Keratinocyte (primary cell): ENCODE results near the gene FAM241A. TPM values are rescaled to one million over a fixed set of nuclear protein-coding genes. Genes with fewer than 3 reads are reported as not detected.

Experiments
- DNase-seq: peaks from one replicate; pipeline ENCODE4 v3.0.0-alpha.2; 2011; ENCODE audit warnings: low read depth, missing footprints, low spot score
- FAIRE-seq: peaks from 2 replicates; lab custom pipeline; 2011; peaks lifted over from hg19 to GRCh38; lab: Jason Lieb, UNC
- H2AFZ ChIP-seq: 2 replicates; pipeline ENCODE4 v1.6.0; 2012; ENCODE audit warnings: low read length, control low read depth, inconsistent platforms; ENCODE audit not compliant: control insufficient read depth
- H3K27ac ChIP-seq: 2 replicates; pipeline ENCODE4 v1.5.1; 2011; ENCODE audit warnings: low read length; ENCODE audit not compliant: control insufficient read depth, insufficient read depth
- H3K27me3 ChIP-seq: 3 replicates; pipeline ENCODE4 v1.6.0; 2011; ENCODE audit warnings: low read length; ENCODE audit not compliant: control insufficient read depth, insufficient read depth; ENCODE audit errors: extremely low read depth
- H3K36me3 ChIP-seq, 2 experiments: 2 replicates in 1 of 2; 3 replicates in 1 of 2; pipeline ENCODE4 v1.5.1; 2011; ENCODE audit warnings: low read length in 2 of 2, mild to moderate bottlenecking in 1 of 2; ENCODE audit not compliant: control insufficient read depth in 2 of 2, insufficient read depth in 2 of 2; ENCODE audit errors: extremely low read depth in 1 of 2
- H3K4me1 ChIP-seq: 3 replicates; pipeline ENCODE4 v1.5.1; 2011; ENCODE audit warnings: low read length; ENCODE audit not compliant: control insufficient read depth, insufficient read depth; ENCODE audit errors: extremely low read depth
- H3K4me2 ChIP-seq: 3 replicates; pipeline ENCODE4 v1.6.0; 2011; ENCODE audit warnings: low read depth, low read length; ENCODE audit not compliant: control insufficient read depth, insufficient read depth; ENCODE audit errors: extremely low read depth
- H3K4me3 ChIP-seq, 3 experiments: fragments of 200-600 bp in 1 of 3; sonication (generic) in 1 of 3; 2 replicates in 2 of 3; 3 replicates in 1 of 3; pipeline ENCODE4 v1.5.1; 2011 to 2016; ENCODE audit warnings: low read length in 3 of 3, mild to moderate bottlenecking in 3 of 3, control low read depth in 2 of 3, inconsistent platforms in 1 of 3, low read depth in 1 of 3, mixed read lengths in 1 of 3, mixed run types in 1 of 3, moderate library complexity in 1 of 3; ENCODE audit not compliant: control insufficient read depth in 2 of 3, insufficient read depth in 2 of 3; ENCODE audit errors: extremely low read depth in 1 of 3
- H3K79me2 ChIP-seq: 2 replicates; pipeline ENCODE4 v1.6.0; 2012; ENCODE audit warnings: low read length; ENCODE audit not compliant: control insufficient read depth, insufficient read depth
- H3K9ac ChIP-seq: 3 replicates; pipeline ENCODE4 v1.6.0; 2011; ENCODE audit warnings: low read length; ENCODE audit not compliant: control insufficient read depth, insufficient read depth; ENCODE audit errors: extremely low read depth
- H3K9me1 ChIP-seq: 3 replicates; pipeline ENCODE4 v1.6.0; 2011; ENCODE audit warnings: low read length; ENCODE audit not compliant: control insufficient read depth, insufficient read depth; ENCODE audit errors: extremely low read depth
- H3K9me3 ChIP-seq: 2 replicates; pipeline ENCODE4 v1.5.1; 2012; ENCODE audit warnings: low read depth, low read length; ENCODE audit not compliant: control insufficient read depth
- H4K20me1 ChIP-seq: 3 replicates; pipeline ENCODE4 v1.6.0; 2011; ENCODE audit warnings: low read length; ENCODE audit not compliant: control insufficient read depth, insufficient read depth; ENCODE audit errors: extremely low read depth
- CTCF ChIP-seq, 3 experiments: IDR thresholded peaks in 1 of 3; conservative IDR thresholded peaks in 1 of 3; optimal IDR thresholded peaks in 1 of 3; 2 replicates in 2 of 3; 3 replicates in 1 of 3; pipeline versions ENCODE3 to v1.5.1; 2011; ENCODE audit warnings: low read length in 3 of 3, mild to moderate bottlenecking in 3 of 3, moderate library complexity in 2 of 3, control low read depth in 1 of 3, inconsistent platforms in 1 of 3; ENCODE audit not compliant: insufficient read depth in 2 of 3; ENCODE audit errors: extremely low read depth in 1 of 3
- EZH2 ChIP-seq: IDR thresholded peaks from one replicate; pipeline ENCODE4 v1.6.1; 2012; ENCODE audit warnings: inconsistent platforms, mild to moderate bottlenecking, low read length, moderate library complexity
- dilution Hi-C: fragments of 300-500 bp; cut with MboI; formaldehyde crosslinking; loops from one replicate; pipeline ENCODE4 v1.7.0; 2020; ENCODE audit warnings: low sequenced_read_pairs; ENCODE audit not compliant: extremely low pct_ligation_motif_present
- polyA plus RNA-seq, 5 experiments: library from polyadenylated mRNA; depleted of rRNA in 3 of 5; stranded (reverse) in 3 of 5; stranded (forward) in 1 of 5; unstranded in 1 of 5; fragments of >200 nt; gene quantifications; 1 replicate in 1 of 5; 2 replicates in 3 of 5; 3 replicates in 1 of 5; pipeline versions ENCODE4 v1.2.1 to v1.2.3, GENCODE V29; 2011 to 2012; ENCODE audit warnings: missing spikeins in 2 of 5, low read depth in 1 of 5, low replicate concordance in 1 of 5

The FAM241A gene
- polyA plus RNA-seq, 1 donor (not counting 4 experiments of a cell fraction or from before 2014, with no cell fraction given), result 2.9 TPM

- H3K27me3 ChIP-seq, result peaks cover 4% of the 10 kb centered on the region
- TF ChIP-seq CTCF (optimal IDR thresholded peaks at IDR 0.05 in 1 of 3, IDR thresholded peaks at IDR 0.05 in 1 of 3, conservative IDR thresholded peaks at IDR 0.05 in 1 of 3; ENCODE audit: extremely low read depth in 1 of 3, insufficient read depth in 2 of 3, low read length in 3 of 3), result no peak
- TF ChIP-seq EZH2, result no peak
- H3K4me1 ChIP-seq, result peaks cover 4% of the 10 kb centered on the region
- H3K4me2 ChIP-seq, result no peak overlapping the region
- no peak overlapping the region for H2AFZ ChIP-seq
- no peaks in the 10 kb centered on the region for H3K9me3 ChIP-seq
- H4K20me1 ChIP-seq, result no peaks in the 10 kb centered on the region
- no peak overlapping the region for H3K27ac ChIP-seq
- DNase-seq (no peak), FAIRE-seq (no peak)
- no peaks in the 10 kb centered on the region for H3K9me1 ChIP-seq
- no peak overlapping the region for H3K4me3 ChIP-seq
- no peaks in the 10 kb centered on the region for H3K36me3 ChIP-seq
- dilution Hi-C loops, result no loop called here
- no peaks in the 10 kb centered on the region for H3K79me2 ChIP-seq
- no peak overlapping the region for H3K9ac ChIP-seq
These were observed 19.8 kb upstream of the FAM241A start for GRCh38 chr4:112125416-112125815.

DNA sequence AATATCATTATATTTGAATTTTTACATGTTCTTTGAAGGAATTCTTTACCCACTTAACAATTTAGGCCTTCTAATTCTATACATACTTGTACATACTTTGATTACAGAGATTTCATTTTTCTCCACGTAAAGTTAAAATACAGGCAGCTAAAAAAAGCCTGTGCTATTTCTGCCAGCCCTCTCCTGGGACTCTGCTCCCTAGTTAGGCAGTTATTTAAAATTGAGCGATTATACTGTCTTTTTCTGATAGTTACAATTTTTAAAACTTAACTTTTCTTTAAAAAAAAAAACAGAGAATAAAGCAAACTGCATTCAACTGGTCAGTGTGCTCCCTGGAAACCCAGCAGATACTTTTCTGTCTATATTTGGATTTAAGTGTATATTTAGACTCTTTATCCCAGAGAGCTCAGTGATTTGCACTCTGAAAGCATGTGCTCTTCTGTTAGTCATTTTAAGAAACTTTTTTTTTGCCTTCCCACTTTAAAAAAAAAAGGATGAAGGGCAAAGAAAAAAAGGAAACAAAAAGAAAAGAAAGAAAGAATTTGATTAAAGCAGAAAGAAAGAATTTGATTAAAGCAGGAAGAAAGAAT is 18.1 kb upstream of the FAM241A start:
- Histone ChIP-seq H2AFZ (no peak overlapping the region), H3K9me1 (no peaks in the 10 kb centered on the region), H3K36me3 (no peaks in the 10 kb centered on the region), H3K9ac (no peak overlapping the region), H3K4me2 (no peak overlapping the region), H4K20me1 (no peaks in the 10 kb centered on the region), H3K27ac (no peak overlapping the region), H3K9me3 (no peaks in the 10 kb centered on the region), H3K79me2 (no peaks in the 10 kb centered on the region), H3K4me3 (no peak overlapping the region), H3K4me1 (peaks cover 4% of the 10 kb centered on the region), H3K27me3 (peaks cover 4% of the 10 kb centered on the region)
- DNase-seq, result no peak
- TF ChIP-seq EZH2 (no peak), CTCF (optimal IDR thresholded peaks at IDR 0.05 in 1 of 3, IDR thresholded peaks at IDR 0.05 in 1 of 3, conservative IDR thresholded peaks at IDR 0.05 in 1 of 3; ENCODE audit: extremely low read depth in 1 of 3, insufficient read depth in 2 of 3, low read length in 3 of 3) (no peak)
- dilution Hi-C loops, result no loop called here
- FAIRE-seq, result no peak
